OCI-LY7 (cell line): ENCODE measurements around the gene RMND1. TPM values are rescaled to one million over a fixed set of nuclear protein-coding genes. Genes with fewer than 3 reads are reported as not detected.

ENCODE experiments used
- BruUV-seq: library from RNA; stranded (reverse); fragments of 400-500 nt; replicated peaks from 2 replicates; lab custom pipeline; 2021; lab: Mats Ljungman, UMichigan
- CTCF ChIA-PET: fragments of 300-600 bp; sonication (Branson Sonifier 250); formaldehyde crosslinking; loops from one replicate; lab custom pipeline; 2022; ENCODE audit warnings: antibody characterized with exemption; ENCODE audit not compliant: unreplicated experiment; lab: Charles Lee
- POLR2A ChIA-PET: fragments of 300-600 bp; sonication (Branson Sonifier 250); formaldehyde crosslinking; loops from one replicate; lab custom pipeline; 2022; ENCODE audit warnings: antibody characterized with exemption; lab: Charles Lee
- DNase-seq: peaks from one replicate; pipeline ENCODE4 v3.0.0-alpha.2; 2015; ENCODE audit warnings: low spot score
- H2AFZ ChIP-seq: fragments of 200-600 bp; sonication (generic), shearing (Covaris generic); 2 replicates; pipeline ENCODE4 v1.6.1; 2014; ENCODE audit warnings: mild to moderate bottlenecking, antibody characterized with exemption, low read length, moderate library complexity
- H3K27ac ChIP-seq: fragments of 200-600 bp; sonication (generic); 2 replicates; pipeline ENCODE4 v1.5.1; 2014; ENCODE audit warnings: mixed run types, low read depth, mild to moderate bottlenecking, moderate library complexity, low read length, inconsistent platforms; ENCODE audit not compliant: poor library complexity, severe bottlenecking
- H3K36me3 ChIP-seq: fragments of 200-600 bp; sonication (generic); 2 replicates; pipeline ENCODE4 v1.6.1; 2014; ENCODE audit warnings: mild to moderate bottlenecking, antibody characterized with exemption, low read length, moderate library complexity, mixed read lengths; ENCODE audit not compliant: insufficient read depth
- H3K4me1 ChIP-seq: fragments of 200-600 bp; sonication (generic); 2 replicates; pipeline ENCODE4 v1.5.1; 2014; ENCODE audit warnings: mild to moderate bottlenecking, low read length; ENCODE audit not compliant: insufficient read depth, poor library complexity, severe bottlenecking
- H3K4me2 ChIP-seq: fragments of 200-600 bp; sonication (generic); 2 replicates; pipeline ENCODE4 v1.6.1; 2014; ENCODE audit warnings: mild to moderate bottlenecking, low read length
- H3K4me3 ChIP-seq: fragments of 200-600 bp; sonication (generic); 2 replicates; pipeline ENCODE4 v1.5.1; 2014; ENCODE audit warnings: mild to moderate bottlenecking, low read depth, low read length; ENCODE audit not compliant: poor library complexity, severe bottlenecking
- H3K79me2 ChIP-seq: fragments of 200-600 bp; sonication (generic); 2 replicates; pipeline ENCODE4 v1.6.1; 2016; ENCODE audit warnings: low read depth, mild to moderate bottlenecking, low read length, moderate library complexity, mixed read lengths; ENCODE audit not compliant: insufficient read depth
- H3K9me2 ChIP-seq: fragments of 200-600 bp; sonication (generic); 2 replicates; pipeline ENCODE4 v1.6.1; 2016; ENCODE audit warnings: mild to moderate bottlenecking, low read length, mixed read lengths; ENCODE audit not compliant: insufficient read depth
- H3K9me3 ChIP-seq: fragments of 200-600 bp; sonication (generic); 2 replicates; pipeline ENCODE4 v1.6.1; 2014; ENCODE audit warnings: mild to moderate bottlenecking, mixed run types, low read length, mixed read lengths
- H4K20me1 ChIP-seq: fragments of 200-600 bp; sonication (generic); 2 replicates; pipeline ENCODE4 v1.6.1; 2014; ENCODE audit warnings: mild to moderate bottlenecking, antibody characterized with exemption, low read length, moderate library complexity, mixed read lengths; ENCODE audit not compliant: insufficient read depth
- CTCF ChIP-seq: fragments of 200-600 bp; sonication (generic); conservative IDR thresholded peaks from 2 replicates; pipeline ENCODE4 v1.5.1; 2014; ENCODE audit warnings: mild to moderate bottlenecking, antibody characterized with exemption, low read length, moderate library complexity, mixed read lengths
- EZH2phosphoT487 ChIP-seq: fragments of 200-600 bp; sonication (generic); IDR thresholded peaks from 2 replicates; pipeline ENCODE4 v1.6.1; 2018; ENCODE audit warnings: low read depth, borderline replicate concordance, mild to moderate bottlenecking, mixed run types, antibody characterized with exemption, low read length, moderate library complexity, mixed read lengths
- intact Hi-C: fragments of 100-400 bp; cut with micrococcal nuclease; formaldehyde crosslinking; loops from one replicate; pipeline ENCODE4 v1.10.0; 2022; ENCODE audit not compliant: unreplicated experiment
- total RNA-seq, 2 experiments: library from RNA; depleted of rRNA in 1 of 2; stranded (reverse); fragments of >200 nt in 1 of 2; shearing (Covaris generic) in 1 of 2; gene quantifications; 2 replicates each; pipeline ENCODE4 v1.2.3, GENCODE V29; 2014 to 2022

RMND1 gene
- total RNA-seq, 2 experiments from 2014 or later = 21.2 to 22.3 TPM

GRCh38 chr6:151498327-151498726 lies 46.4 kb upstream of the RMND1 start:
- no peaks in the 10 kb centered on the region for H3K9me3 ChIP-seq
- no peaks in the 10 kb centered on the region for H3K79me2 ChIP-seq
- H3K4me2 ChIP-seq = no peak overlapping the region
- H3K4me3 ChIP-seq = no peak overlapping the region
- BruUV-seq = no TSS peak
- ChIA-PET CTCF (no interaction called here), POLR2A (interaction anchor here (0.7 to 0.9 kb wide), 3 partner anchors 11 to 18 kb away, joined by 4 to 8 read pairs (median 4); no protein-coding TSS in a partner anchor)
- no peaks in the 10 kb centered on the region for H3K4me1 ChIP-seq
- H4K20me1 ChIP-seq = no peaks in the 10 kb centered on the region
- no peak for DNase-seq
- H3K36me3 ChIP-seq = no peaks in the 10 kb centered on the region
- TF ChIP-seq CTCF = no peak
- no peak for TF ChIP-seq EZH2phosphoT487
- H3K27ac ChIP-seq = no peak overlapping the region
- no peak overlapping the region for H2AFZ ChIP-seq
- no peaks in the 10 kb centered on the region for H3K9me2 ChIP-seq
- intact Hi-C loops = no loop called here

DNA sequence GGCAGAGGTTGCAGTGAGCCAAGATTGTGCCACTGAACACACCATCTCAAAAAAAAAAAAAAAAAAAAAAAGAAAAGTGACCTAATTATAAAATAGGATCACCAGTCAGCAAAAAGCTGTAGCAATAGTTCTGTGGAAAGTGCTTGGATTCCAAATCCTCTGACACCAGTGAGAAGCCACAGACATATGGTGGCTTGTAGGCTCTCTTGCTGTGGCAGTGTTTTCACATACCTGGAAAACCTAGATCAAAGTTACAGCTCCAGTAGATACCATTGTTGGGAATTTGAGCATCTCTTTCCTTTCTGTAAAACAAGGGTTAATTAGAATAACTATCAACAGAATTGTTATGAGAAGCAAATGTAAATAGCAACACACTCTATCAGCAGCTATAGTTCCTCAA lies 46.0 kb upstream of the RMND1 start:
- H3K4me2 ChIP-seq = no peak overlapping the region
- DNase-seq = no peak
- no peaks in the 10 kb centered on the region for H3K9me3 ChIP-seq
- H4K20me1 ChIP-seq = no peaks in the 10 kb centered on the region
- TF ChIP-seq CTCF (no peak), EZH2phosphoT487 (no peak)
- H3K79me2 ChIP-seq = no peaks in the 10 kb centered on the region
- H3K4me3 ChIP-seq = no peak overlapping the region
- no peaks in the 10 kb centered on the region for H3K36me3 ChIP-seq
- no peak overlapping the region for H3K27ac ChIP-seq
- BruUV-seq = no TSS peak
- ChIA-PET POLR2A (interaction anchor here (0.7 to 0.9 kb wide), 3 partner anchors 11 to 18 kb away, joined by 4 to 8 read pairs (median 4); no protein-coding TSS in a partner anchor), CTCF (no interaction called here)
- H3K4me1 ChIP-seq = no peaks in the 10 kb centered on the region
- intact Hi-C loops = no loop called here
- no peaks in the 10 kb centered on the region for H3K9me2 ChIP-seq
- no peak overlapping the region for H2AFZ ChIP-seq

DNA sequence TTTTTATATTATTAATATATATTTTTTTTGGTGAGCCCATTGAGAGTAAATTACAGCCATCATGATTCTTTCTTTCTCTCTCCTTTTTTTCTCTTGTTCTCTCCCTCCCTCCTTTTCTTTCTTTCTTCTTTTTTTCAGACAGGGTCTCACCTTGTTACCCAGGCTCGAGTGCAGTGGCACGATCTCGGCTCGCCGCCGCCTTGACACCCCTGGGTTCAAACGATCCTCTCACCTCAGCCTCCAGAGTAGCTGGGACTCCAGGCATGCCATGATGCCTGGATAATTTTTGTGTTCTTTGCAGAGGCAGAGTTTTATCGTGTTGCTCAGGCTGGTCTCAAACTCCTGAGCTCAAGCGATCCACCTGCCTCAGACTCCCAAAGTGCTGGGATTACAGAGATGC lies 43.5 kb upstream of the RMND1 start:
- no peaks in the 10 kb centered on the region for H3K9me3 ChIP-seq
- no peaks in the 10 kb centered on the region for H4K20me1 ChIP-seq
- no peak overlapping the region for H3K4me2 ChIP-seq
- intact Hi-C loops = no loop called here
- H3K4me1 ChIP-seq = no peaks in the 10 kb centered on the region
- no peaks in the 10 kb centered on the region for H3K79me2 ChIP-seq
- CTCF ChIA-PET = no interaction called here
- no peaks in the 10 kb centered on the region for H3K36me3 ChIP-seq
- TF ChIP-seq EZH2phosphoT487 = no peak
- no peak for TF ChIP-seq CTCF
- no peaks in the 10 kb centered on the region for H3K9me2 ChIP-seq
- no peak for DNase-seq
- H3K27ac ChIP-seq = no peak overlapping the region
- H2AFZ ChIP-seq = no peak overlapping the region
- no TSS peak for BruUV-seq
- POLR2A ChIA-PET = interaction anchor here (1.0 kb wide), 1 partner anchor 13 kb away, joined by 3 read pairs; no protein-coding TSS in a partner anchor
- no peak overlapping the region for H3K4me3 ChIP-seq
